HEK293 (cell line): ENCODE results near the gene COL25A1.

ENCODE experiments used
- CTCF ChIA-PET: fragments of 350-600 bp; formaldehyde crosslinking; extraction: SDS; loops from one replicate; lab custom pipeline; 2021; ENCODE audit warnings: antibody characterized with exemption; lab: Yijun Ruan, JAX
- POLR2A ChIA-PET: fragments of 300-600 bp; formaldehyde crosslinking; extraction: SDS; loops from one replicate; lab custom pipeline; 2020; ENCODE audit warnings: antibody characterized with exemption, inconsistent platforms; lab: Yijun Ruan, JAX
- H3K27ac ChIP-seq: fragments of 200-500 bp; sonication (Bioruptor generic); 2 replicates; pipeline ENCODE4 v1.5.1; 2014; ENCODE audit warnings: low read depth, low read length, control low read depth, inconsistent platforms; ENCODE audit errors: extremely low read depth
- H3K36me3 ChIP-seq, 2 experiments: fragments of 200-500 bp in 1 of 2; sonication (Bioruptor generic) in 1 of 2; 1 replicate in 1 of 2; 2 replicates in 1 of 2; pipeline ENCODE4 v1.5.1; 2014 to 2017; ENCODE audit warnings: inconsistent platforms in 2 of 2, low read length in 2 of 2; ENCODE audit not compliant: control insufficient read depth in 2 of 2, insufficient read depth in 1 of 2
- H3K4me1 ChIP-seq: fragments of 200-500 bp; sonication (Bioruptor generic); 2 replicates; pipeline ENCODE4 v1.5.1; 2014; ENCODE audit warnings: mild to moderate bottlenecking, low read length, inconsistent platforms; ENCODE audit not compliant: control insufficient read depth, insufficient read depth
- H3K4me3 ChIP-seq: 2 replicates; pipeline ENCODE4 v1.5.1; 2011; ENCODE audit warnings: low read depth, mild to moderate bottlenecking, control low read depth, low read length, moderate library complexity
- H3K9me3 ChIP-seq: fragments of 200-500 bp; sonication (Bioruptor generic); 2 replicates; pipeline ENCODE4 v1.5.1; 2014; ENCODE audit warnings: low read depth, low read length, inconsistent platforms; ENCODE audit not compliant: control insufficient read depth, insufficient read depth
- BCL6B ChIP-seq: fragments of 450-650 bp; formaldehyde crosslinking; IDR thresholded peaks from 2 replicates; pipeline ENCODE4 v1.5.1; 2017; ENCODE audit warnings: missing biosample characterization, missing genetic modification characterization
- GFI1B ChIP-seq: fragments of 450-650 bp; formaldehyde crosslinking; IDR thresholded peaks from 2 replicates; pipeline ENCODE4 v1.5.1; 2016; ENCODE audit warnings: missing biosample characterization, missing genetic modification characterization
- HOXC10 ChIP-seq: sonication (generic); formaldehyde crosslinking; IDR thresholded peaks from 2 replicates; pipeline ENCODE4 v1.8.1; 2023; ENCODE audit warnings: mild to moderate bottlenecking, missing genetic modification reagents
- IKZF3 ChIP-seq: fragments of 450-650 bp; IDR thresholded peaks from 2 replicates; pipeline ENCODE4 v1.5.0; 2018; ENCODE audit warnings: missing biosample characterization, mild to moderate bottlenecking, missing genetic modification characterization, moderate library complexity
- PRDM10 ChIP-seq: fragments of 450-650 bp; formaldehyde crosslinking; IDR thresholded peaks from 2 replicates; pipeline ENCODE4 v1.5.1; 2016; ENCODE audit warnings: missing biosample characterization, missing genetic modification characterization
- ZBTB8A ChIP-seq: fragments of 450-650 bp; formaldehyde crosslinking; IDR thresholded peaks from 2 replicates; pipeline ENCODE4 v1.5.1; 2016; ENCODE audit warnings: missing biosample characterization, missing genetic modification characterization
- ZNF148 ChIP-seq: fragments of 450-650 bp; formaldehyde crosslinking; IDR thresholded peaks from 2 replicates; pipeline ENCODE4 v1.5.0; 2017; ENCODE audit warnings: missing biosample characterization, missing genetic modification characterization, borderline replicate concordance
- ZNF18 ChIP-seq: fragments of 450-650 bp; formaldehyde crosslinking; IDR thresholded peaks from 2 replicates; pipeline ENCODE4 v1.5.1; 2016; ENCODE audit warnings: missing biosample characterization, missing genetic modification characterization
- ZNF221 ChIP-seq: fragments of 450-650 bp; formaldehyde crosslinking; IDR thresholded peaks from 2 replicates; pipeline ENCODE4 v1.5.1; 2017; ENCODE audit warnings: missing biosample characterization, missing genetic modification characterization, borderline replicate concordance
- ZNF274 ChIP-seq, 2 experiments: fragments of 200-500 bp in 1 of 2; fragments of 450-650 bp in 1 of 2; sonication (Bioruptor generic) in 1 of 2; formaldehyde crosslinking in 1 of 2; IDR thresholded peaks; 2 replicates each; pipeline versions ENCODE4 v1.5.1 to v1.6.1; 2014 to 2016; ENCODE audit warnings: borderline replicate concordance in 1 of 2, inconsistent platforms in 1 of 2, low read length in 1 of 2, missing biosample characterization in 1 of 2, missing genetic modification characterization in 1 of 2
- ZNF311 ChIP-seq: fragments of 450-650 bp; formaldehyde crosslinking; IDR thresholded peaks from 2 replicates; pipeline ENCODE4 v1.5.1; 2017; ENCODE audit warnings: missing biosample characterization, missing genetic modification characterization, borderline replicate concordance
- ZNF404 ChIP-seq: fragments of 450-650 bp; formaldehyde crosslinking; IDR thresholded peaks from 2 replicates; pipeline ENCODE4 v1.5.1; 2017; ENCODE audit warnings: missing biosample characterization, missing genetic modification characterization
- ZNF433 ChIP-seq: fragments of 450-650 bp; formaldehyde crosslinking; IDR thresholded peaks from 2 replicates; pipeline ENCODE4 v1.5.1; 2016; ENCODE audit warnings: missing biosample characterization, missing genetic modification characterization, low read depth
- ZNF449 ChIP-seq: fragments of 450-650 bp; formaldehyde crosslinking; IDR thresholded peaks from 2 replicates; pipeline ENCODE4 v1.5.1; 2017; ENCODE audit warnings: missing biosample characterization, mild to moderate bottlenecking, missing genetic modification characterization, moderate library complexity
- ZNF473 ChIP-seq: fragments of 450-650 bp; formaldehyde crosslinking; IDR thresholded peaks from 2 replicates; pipeline ENCODE4 v1.5.1; 2017; ENCODE audit warnings: missing biosample characterization, missing genetic modification characterization
- ZNF501 ChIP-seq: fragments of 450-650 bp; formaldehyde crosslinking; IDR thresholded peaks from 2 replicates; pipeline ENCODE4 v1.5.1; 2016; ENCODE audit warnings: missing biosample characterization, missing genetic modification characterization
- ZNF626 ChIP-seq: fragments of 450-650 bp; sonication (Bioruptor Pico); formaldehyde crosslinking; IDR thresholded peaks from 2 replicates; pipeline ENCODE4 v1.5.1; 2018; ENCODE audit warnings: missing biosample characterization, missing genetic modification characterization, inconsistent platforms
- ZNF629 ChIP-seq: fragments of 450-650 bp; formaldehyde crosslinking; IDR thresholded peaks from 2 replicates; pipeline ENCODE4 v1.5.1; 2017; ENCODE audit warnings: missing biosample characterization, missing genetic modification characterization
- ZNF704 ChIP-seq: fragments of 450-650 bp; formaldehyde crosslinking; IDR thresholded peaks from 2 replicates; pipeline ENCODE4 v1.5.1; 2016; ENCODE audit warnings: missing biosample characterization, missing genetic modification characterization
- ZNF747 ChIP-seq: fragments of 450-650 bp; formaldehyde crosslinking; IDR thresholded peaks from 2 replicates; pipeline ENCODE4 v1.5.1; 2016; ENCODE audit warnings: missing biosample characterization, missing genetic modification characterization
- ZNF768 ChIP-seq: fragments of 450-650 bp; formaldehyde crosslinking; IDR thresholded peaks from 2 replicates; pipeline ENCODE4 v1.5.1; 2018; ENCODE audit warnings: missing biosample characterization, mild to moderate bottlenecking, missing genetic modification characterization
- ZNF777 ChIP-seq: fragments of 450-650 bp; formaldehyde crosslinking; IDR thresholded peaks from 2 replicates; pipeline ENCODE4 v1.5.1; 2017; ENCODE audit warnings: missing biosample characterization, missing genetic modification characterization, borderline replicate concordance
- ZNF792 ChIP-seq: fragments of 450-650 bp; formaldehyde crosslinking; IDR thresholded peaks from 2 replicates; pipeline ENCODE4 v1.5.1; 2016; ENCODE audit warnings: missing biosample characterization, missing genetic modification characterization
- ZSCAN16 ChIP-seq: fragments of 450-650 bp; formaldehyde crosslinking; IDR thresholded peaks from 2 replicates; pipeline ENCODE4 v1.5.1; 2016; ENCODE audit warnings: missing biosample characterization, missing genetic modification characterization
- ZSCAN5A ChIP-seq: fragments of 450-650 bp; formaldehyde crosslinking; IDR thresholded peaks from 2 replicates; pipeline ENCODE4 v1.5.1; 2016; ENCODE audit warnings: missing biosample characterization, missing genetic modification characterization

COL25A1 gene

GRCh38 chr4:108959491-108959890 lies 343.0 kb downstream of the COL25A1 start:
- POLR2A ChIA-PET = no interaction called here
- H3K9me3 ChIP-seq = no peaks in the 10 kb centered on the region
- CTCF ChIA-PET = no interaction called here
- H3K36me3 ChIP-seq = no peaks in the 10 kb centered on the region
- 0 out of 2 replicates have a peak, but pooled peaks cover 3% of the 10 kb centered on the region for H3K4me1 ChIP-seq
- H3K27ac ChIP-seq = no peak overlapping the region
- H3K4me3 ChIP-seq = no peak overlapping the region
- TF ChIP-seq BCL6B = no peak
- no peak for TF ChIP-seq ZNF221 (tag by site-specific recombination)
- TF ChIP-seq ZNF792 (tag by site-specific recombination) = no peak
- TF ChIP-seq ZNF629 = 0 out of 2 replicates have a peak, but pooled peaks have one; percentile 12
- TF ChIP-seq ZSCAN5A (tag by site-specific recombination) = no peak
- no peak for TF ChIP-seq ZNF501
- no peak for TF ChIP-seq ZNF449
- no peak for TF ChIP-seq ZNF433 (tag by site-specific recombination)
- no peak for TF ChIP-seq ZNF704 (tag by site-specific recombination)
- no peak for TF ChIP-seq ZNF747 (tag by site-specific recombination)
- TF ChIP-seq ZNF404 = no peak
- TF ChIP-seq PRDM10 (tag by site-specific recombination) = no peak
- TF ChIP-seq ZNF148 = no peak
- TF ChIP-seq IKZF3 (tag by site-specific recombination) = peak; percentile 56; the same call in 1 of the 2 replicates
- no peak for TF ChIP-seq GFI1B (tag by site-specific recombination)
- TF ChIP-seq ZNF777 (tag by site-specific recombination) = no peak
- TF ChIP-seq ZSCAN16 = no peak
- TF ChIP-seq ZBTB8A = no peak
- no peak for TF ChIP-seq ZNF768 (tag by site-specific recombination)
- TF ChIP-seq HOXC10 (CRISPR knock-in tag) = no peak
- TF ChIP-seq ZNF626 = no peak
- TF ChIP-seq ZNF274 (IDR thresholded peaks at IDR 0.05; ENCODE audit: low read length) = no peak
- no peak for TF ChIP-seq ZNF274 (tag by site-specific recombination; IDR thresholded peaks at IDR 0.05; ENCODE audit: borderline replicate concordance)
- no peak for TF ChIP-seq ZNF311 (tag by site-specific recombination)
- TF ChIP-seq ZNF18 (tag by site-specific recombination) = no peak
- no peak for TF ChIP-seq ZNF473 (tag by site-specific recombination)
